ENCODE results near the gene TCF3. TPM values are rescaled to one million over a fixed set of nuclear protein-coding genes. Genes with fewer than 3 reads are reported as not detected.

Gene TCF3
- total RNA-seq, 6 donors from 2014 or later = 32.9 to 88.2 (median 53.3) TPM

- no peak for TF ChIP-seq CTCF (IDR thresholded peaks at IDR 0.05)
- no peak for TF ChIP-seq POLR2A (IDR thresholded peaks at IDR 0.05)
- TF ChIP-seq EP300 (IDR thresholded peaks at IDR 0.05) = no peak
- no peak for TF ChIP-seq POLR2AphosphoS5 (IDR thresholded peaks at IDR 0.05)
- DNase-seq (no peak), ATAC-seq (ENCODE audit: low FRiP score in 2 of 2) (no peak)
- no peaks in the 10 kb centered on the region for H3K4me1 ChIP-seq
- no peak overlapping the region for H3K27ac ChIP-seq
- 86 to 94% methylated on average over 4 to 9 of the region's 9 CpGs for WGBS, 2 donors
- no peak overlapping the region for H3K4me3 ChIP-seq
- no peaks in the 10 kb centered on the region for H3K9me3 ChIP-seq
- H3K27me3 ChIP-seq = no peaks in the 10 kb centered on the region
- H3K36me3 ChIP-seq = peaks cover 10 to 76% (median 67%) of the 10 kb centered on the region in 4 donors
Observed at GRCh38 chr19:1582201-1582600, 70.2 kb downstream of the TCF3 start.

GRCh38 chr19:1580957-1581356, 71.5 kb downstream of the TCF3 start:
- H3K4me3 ChIP-seq = no peak overlapping the region
- no peaks in the 10 kb centered on the region for H3K9me3 ChIP-seq
- DNase-seq (no peak), ATAC-seq (ENCODE audit: low FRiP score in 2 of 2) (no peak)
- peaks cover 10 to 88% (median 78%) of the 10 kb centered on the region in 4 donors for H3K36me3 ChIP-seq
- no peaks in the 10 kb centered on the region for H3K4me1 ChIP-seq
- TF ChIP-seq POLR2AphosphoS5 (IDR thresholded peaks at IDR 0.05) = no peak
- no peak for TF ChIP-seq EP300 (IDR thresholded peaks at IDR 0.05)
- no peaks in the 10 kb centered on the region for H3K27me3 ChIP-seq
- H3K27ac ChIP-seq = no peak overlapping the region
- WGBS, 2 donors = 95 to 96% methylated on average over 10 to 22 of the region's 22 CpGs

- H3K4me3 ChIP-seq = no peak overlapping the region
- no peaks in the 10 kb centered on the region for H3K4me1 ChIP-seq
- H3K9me3 ChIP-seq = no peaks in the 10 kb centered on the region
- 91 to 94% methylated on average over 13 to 20 of the region's 20 CpGs for WGBS, 2 donors
- ATAC-seq (ENCODE audit: low FRiP score in 2 of 2) = no peak
- no peak overlapping the region for H3K27ac ChIP-seq
- H3K36me3 ChIP-seq = peaks cover 10 to 88% (median 78%) of the 10 kb centered on the region in 4 donors
- no peaks in the 10 kb centered on the region for H3K27me3 ChIP-seq
- TF ChIP-seq EP300 (IDR thresholded peaks at IDR 0.05) (no peak), POLR2AphosphoS5 (IDR thresholded peaks at IDR 0.05) (no peak), CTCF (IDR thresholded peaks at IDR 0.05) (no peak), POLR2A (IDR thresholded peaks at IDR 0.05) (no peak)
- no peak for DNase-seq
Observed at GRCh38 chr19:1580382-1580781, 72.0 kb downstream of the TCF3 start.

GRCh38 chr19:1579222-1579621, 73.2 kb downstream of the TCF3 start:
- 91 to 96% methylated on average over 20 of the region's 20 CpGs for WGBS, 2 donors

GRCh38 chr19:1577929-1578618, 74.3 kb downstream of the TCF3 start:
- Histone ChIP-seq H3K27me3 (no peaks in the 10 kb centered on the region), H3K9me3 (no peaks in the 10 kb centered on the region), H3K27ac (no peak overlapping the region), H3K4me1 (no peaks in the 10 kb centered on the region), H3K4me3 (no peak overlapping the region), H3K36me3 (peaks cover 10 to 69% (median 65%) of the 10 kb centered on the region in 4 donors)
- ATAC-seq (ENCODE audit: low FRiP score in 2 of 2) (peak in 1 of 2 donors; percentile 6), DNase-seq (peak in 1 of 2 donors; percentile 81)
- 92 to 94% methylated on average over 28 to 47 of the region's 49 CpGs for WGBS, 2 donors
- TF ChIP-seq POLR2A (IDR thresholded peaks at IDR 0.05) (no peak), POLR2AphosphoS5 (IDR thresholded peaks at IDR 0.05) (no peak), EP300 (IDR thresholded peaks at IDR 0.05) (no peak), CTCF (IDR thresholded peaks at IDR 0.05) (no peak)

More at GRCh38 chr19:1579222-1579621, 73.2 kb downstream of the TCF3 start:
- Histone ChIP-seq H3K27ac (no peak overlapping the region), H3K36me3 (peaks cover 10 to 79% (median 73%) of the 10 kb centered on the region in 4 donors), H3K4me3 (no peak overlapping the region), H3K4me1 (no peaks in the 10 kb centered on the region), H3K27me3 (no peaks in the 10 kb centered on the region), H3K9me3 (no peaks in the 10 kb centered on the region)
- TF ChIP-seq POLR2A (IDR thresholded peaks at IDR 0.05) (no peak), CTCF (IDR thresholded peaks at IDR 0.05) (no peak), EP300 (IDR thresholded peaks at IDR 0.05) (no peak), POLR2AphosphoS5 (IDR thresholded peaks at IDR 0.05) (no peak)
- no peak for DNase-seq
- no peak for ATAC-seq (ENCODE audit: low FRiP score in 2 of 2)
